ENCODE measurements around the gene CWH43.

DNA sequence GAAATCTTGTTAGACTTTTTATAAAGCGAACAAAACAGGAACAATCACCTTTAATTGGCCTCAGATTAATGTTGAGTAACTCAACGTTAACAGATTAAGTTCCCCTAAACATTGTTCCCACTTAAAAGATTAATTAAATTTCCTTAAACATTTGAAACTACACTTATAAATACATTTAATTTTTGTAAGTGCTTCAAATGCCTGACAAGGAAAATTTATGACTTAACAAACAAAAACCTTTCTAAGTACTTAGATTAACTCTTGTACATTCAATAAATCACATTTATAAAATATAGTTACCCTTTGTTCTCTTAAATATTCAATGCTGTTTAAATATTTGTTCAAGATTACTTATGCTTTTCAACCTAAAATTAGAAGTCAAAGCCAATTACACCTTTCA, 40.1 kb upstream of the CWH43 start:
- no peak for TF ChIP-seq SIN3A (IDR thresholded peaks at IDR 0.05; ENCODE audit: borderline replicate concordance, insufficient read depth, low read length)
- no peak for TF ChIP-seq TAF1 (IDR thresholded peaks at IDR 0.05; ENCODE audit: borderline replicate concordance, insufficient read depth, low read length)
- TF ChIP-seq REST (IDR thresholded peaks at IDR 0.05; ENCODE audit: insufficient read depth in 1 of 2, low read depth in 2 of 2, low read length in 2 of 2), result no peak
- no peak for TF ChIP-seq POLR2AphosphoS5 (IDR thresholded peaks at IDR 0.05; ENCODE audit: low read depth, low read length)
